GM19099 (cell line): ENCODE results near the gene GDF15.

Experiments
- POLR2A ChIP-seq: IDR thresholded peaks from 3 replicates; pipeline ENCODE4 v1.6.1; 2011; ENCODE audit warnings: low read depth; ENCODE audit not compliant: insufficient read length; ENCODE audit errors: extremely low read depth

GDF15 gene

DNA sequence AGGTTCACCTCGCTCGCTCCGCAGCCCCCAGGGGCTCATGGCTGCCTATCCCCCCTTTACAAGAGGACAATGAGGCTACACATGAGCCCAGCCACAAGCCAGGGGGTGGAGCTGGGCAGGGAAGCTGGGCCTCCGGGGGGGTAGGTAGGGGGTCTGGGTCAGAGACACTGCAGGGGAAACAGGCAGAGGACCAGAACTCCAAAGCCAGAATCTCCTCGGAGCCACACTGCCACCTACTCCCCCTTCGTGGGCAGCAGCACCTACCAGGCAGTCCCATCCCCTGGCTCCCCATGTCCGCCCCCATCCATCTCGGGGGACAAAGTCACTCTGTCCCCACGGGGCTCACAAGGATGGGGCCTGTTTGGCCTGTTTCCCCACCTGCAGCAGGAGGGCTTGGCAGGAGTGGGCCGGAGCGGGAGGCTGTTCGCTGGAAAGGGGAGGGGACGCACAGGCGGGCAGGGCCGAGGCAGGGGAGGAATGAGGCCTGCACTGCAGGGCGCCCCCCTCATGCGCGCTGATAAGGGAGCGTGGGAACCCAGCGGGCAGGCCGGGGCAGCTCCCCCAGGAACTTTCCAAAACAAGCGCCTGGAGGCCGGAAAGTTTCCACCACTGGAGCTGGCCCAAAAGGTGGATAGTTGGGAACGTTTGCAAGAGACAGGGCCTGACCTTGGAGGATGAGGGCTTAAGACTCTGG lies 52.5 kb downstream of the GDF15 start:
- TF ChIP-seq POLR2A: no peak
